Gastroesophageal sphincter (tissue), 3 donors: ENCODE measurements around the gene PGF.

Source experiments
- POLR2A ChIP-seq, 2 donors: fragments of 450-650 bp; IDR thresholded peaks; one replicate each; pipeline ENCODE4 v1.6.1; 2017; ENCODE audit warnings: antibody characterized with exemption in 2 of 2, mild to moderate bottlenecking in 2 of 2, moderate library complexity in 1 of 2
- POLR2AphosphoS5 ChIP-seq: sonication (generic); formaldehyde crosslinking; IDR thresholded peaks from one replicate; pipeline ENCODE4 v1.6.1; 2017; ENCODE audit warnings: antibody characterized with exemption
- TF ChIP-seq, protein P1 (sequence below), 4 experiments: fragments of 200-600 bp in 2 of 4; fragments of 450-650 bp in 2 of 4; sonication (generic) in 1 of 4; IDR thresholded peaks; one replicate each; pipeline ENCODE4 v1.5.1; 2017 to 2019; ENCODE audit warnings: antibody characterized with exemption in 4 of 4, mild to moderate bottlenecking in 2 of 4, moderate library complexity in 2 of 4

DNA sequence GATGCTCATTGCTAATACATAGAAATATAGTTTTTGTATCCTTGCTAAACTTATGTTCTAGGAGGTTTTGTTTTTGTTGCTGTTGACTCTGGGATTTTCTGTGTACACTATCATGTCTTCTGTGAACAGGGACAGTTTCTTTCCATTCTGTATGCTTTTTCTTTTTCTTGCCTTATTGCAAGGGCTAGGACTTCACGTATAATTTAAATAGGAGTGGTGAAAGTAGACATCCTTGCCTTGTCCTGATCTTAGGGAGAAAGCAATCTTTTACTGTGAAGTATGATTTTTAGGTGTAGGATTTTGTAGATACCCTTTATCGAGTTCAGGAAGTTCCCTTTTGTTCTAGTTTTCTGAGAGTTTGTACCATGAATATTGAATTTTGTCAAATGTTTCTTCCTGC lies 45.9 kb upstream of the PGF start:
- TF ChIP-seq POLR2A (IDR thresholded peaks at IDR 0.05) (no peak), POLR2AphosphoS5 (no peak)
- TF ChIP-seq, protein P1, sequence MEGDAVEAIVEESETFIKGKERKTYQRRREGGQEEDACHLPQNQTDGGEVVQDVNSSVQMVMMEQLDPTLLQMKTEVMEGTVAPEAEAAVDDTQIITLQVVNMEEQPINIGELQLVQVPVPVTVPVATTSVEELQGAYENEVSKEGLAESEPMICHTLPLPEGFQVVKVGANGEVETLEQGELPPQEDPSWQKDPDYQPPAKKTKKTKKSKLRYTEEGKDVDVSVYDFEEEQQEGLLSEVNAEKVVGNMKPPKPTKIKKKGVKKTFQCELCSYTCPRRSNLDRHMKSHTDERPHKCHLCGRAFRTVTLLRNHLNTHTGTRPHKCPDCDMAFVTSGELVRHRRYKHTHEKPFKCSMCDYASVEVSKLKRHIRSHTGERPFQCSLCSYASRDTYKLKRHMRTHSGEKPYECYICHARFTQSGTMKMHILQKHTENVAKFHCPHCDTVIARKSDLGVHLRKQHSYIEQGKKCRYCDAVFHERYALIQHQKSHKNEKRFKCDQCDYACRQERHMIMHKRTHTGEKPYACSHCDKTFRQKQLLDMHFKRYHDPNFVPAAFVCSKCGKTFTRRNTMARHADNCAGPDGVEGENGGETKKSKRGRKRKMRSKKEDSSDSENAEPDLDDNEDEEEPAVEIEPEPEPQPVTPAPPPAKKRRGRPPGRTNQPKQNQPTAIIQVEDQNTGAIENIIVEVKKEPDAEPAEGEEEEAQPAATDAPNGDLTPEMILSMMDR (IDR thresholded peaks at IDR 0.05): no peak
